ENCODE measurements around the gene DDC. TPM values are rescaled to one million over a fixed set of nuclear protein-coding genes. Genes with fewer than 3 reads are reported as not detected.

DDC gene
- total RNA-seq, 1 donor from 2014 or later = 37.3 TPM

DNA sequence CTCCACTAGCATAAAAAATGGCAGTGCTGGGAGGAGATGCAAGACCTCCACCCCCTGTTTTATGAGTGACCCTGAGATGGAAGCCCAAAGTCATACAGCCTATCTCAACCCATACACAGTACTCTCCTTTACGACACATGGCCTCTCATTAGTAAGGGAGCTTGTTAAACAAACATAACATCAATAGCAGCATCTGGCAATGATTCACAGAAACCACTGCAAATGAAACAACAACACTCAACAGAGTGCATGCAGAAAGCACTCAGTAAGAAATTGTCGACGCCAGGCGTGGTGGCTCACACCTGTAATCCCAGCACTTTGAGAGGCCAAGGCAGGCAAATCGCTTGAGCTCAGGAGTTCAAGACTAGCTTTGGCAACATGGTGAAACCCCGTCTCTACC lies 87.6 kb downstream of the DDC start:
- TF ChIP-seq, protein P1, sequence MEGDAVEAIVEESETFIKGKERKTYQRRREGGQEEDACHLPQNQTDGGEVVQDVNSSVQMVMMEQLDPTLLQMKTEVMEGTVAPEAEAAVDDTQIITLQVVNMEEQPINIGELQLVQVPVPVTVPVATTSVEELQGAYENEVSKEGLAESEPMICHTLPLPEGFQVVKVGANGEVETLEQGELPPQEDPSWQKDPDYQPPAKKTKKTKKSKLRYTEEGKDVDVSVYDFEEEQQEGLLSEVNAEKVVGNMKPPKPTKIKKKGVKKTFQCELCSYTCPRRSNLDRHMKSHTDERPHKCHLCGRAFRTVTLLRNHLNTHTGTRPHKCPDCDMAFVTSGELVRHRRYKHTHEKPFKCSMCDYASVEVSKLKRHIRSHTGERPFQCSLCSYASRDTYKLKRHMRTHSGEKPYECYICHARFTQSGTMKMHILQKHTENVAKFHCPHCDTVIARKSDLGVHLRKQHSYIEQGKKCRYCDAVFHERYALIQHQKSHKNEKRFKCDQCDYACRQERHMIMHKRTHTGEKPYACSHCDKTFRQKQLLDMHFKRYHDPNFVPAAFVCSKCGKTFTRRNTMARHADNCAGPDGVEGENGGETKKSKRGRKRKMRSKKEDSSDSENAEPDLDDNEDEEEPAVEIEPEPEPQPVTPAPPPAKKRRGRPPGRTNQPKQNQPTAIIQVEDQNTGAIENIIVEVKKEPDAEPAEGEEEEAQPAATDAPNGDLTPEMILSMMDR (IDR thresholded peaks at IDR 0.05; ENCODE audit: unreplicated experiment) = no peak
- Mint-ChIP-seq H3K27ac (peak overlapping the region; percentile 8), H3K4me3 (ENCODE audit: low read depth) (no peak overlapping the region), H3K27me3 (peaks cover 16% of the 10 kb centered on the region), H3K36me3 (ENCODE audit: insufficient read depth) (no peaks in the 10 kb centered on the region), H3K9me3 (ENCODE audit: low read depth) (no peaks in the 10 kb centered on the region), H3K4me1 (ENCODE audit: low read depth) (peaks cover 24% of the 10 kb centered on the region)
- DNase-seq (ENCODE audit: low spot score, unreplicated experiment) = no peak

DNA sequence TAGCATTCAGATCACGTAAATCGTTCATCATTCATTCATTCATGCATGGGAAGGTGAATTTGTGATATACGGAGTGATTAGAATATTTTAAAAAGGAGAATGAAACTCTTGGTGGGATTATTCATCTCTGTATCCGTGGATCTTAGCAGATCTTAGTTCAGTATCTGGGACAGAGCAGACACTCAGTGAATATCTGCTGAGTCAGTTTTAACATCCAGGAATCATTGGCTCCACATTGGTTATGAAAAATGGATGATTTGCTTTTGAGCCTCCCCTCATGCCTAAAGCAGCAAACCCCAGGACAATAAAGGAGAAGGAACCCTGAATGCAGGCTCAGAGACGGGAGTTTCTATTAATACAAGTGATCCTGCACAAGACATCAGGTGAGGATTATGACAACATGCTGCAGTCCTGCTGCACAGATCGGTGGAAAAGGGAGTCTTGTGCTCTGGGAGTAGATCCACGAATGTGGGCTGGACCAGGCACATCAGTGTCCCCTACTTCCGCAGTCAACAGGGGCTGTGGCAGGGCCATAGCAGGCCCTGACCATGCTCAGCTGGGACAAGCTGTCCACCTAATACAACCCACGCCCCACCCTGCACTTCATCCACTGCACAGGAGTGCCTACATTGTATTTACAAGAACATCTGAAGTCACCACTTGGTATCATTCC lies 88.1 kb downstream of the DDC start:
- Mint-ChIP-seq H3K36me3 (ENCODE audit: insufficient read depth) (no peaks in the 10 kb centered on the region), H3K27me3 (peaks cover 20% of the 10 kb centered on the region), H3K4me1 (ENCODE audit: low read depth) (peaks cover 24% of the 10 kb centered on the region), H3K9me3 (ENCODE audit: low read depth) (no peaks in the 10 kb centered on the region), H3K27ac (peak overlapping the region; percentile 8), H3K4me3 (ENCODE audit: low read depth) (no peak overlapping the region)
- no peak for DNase-seq (ENCODE audit: low spot score, unreplicated experiment)
- TF ChIP-seq, protein P1 (IDR thresholded peaks at IDR 0.05; ENCODE audit: unreplicated experiment) = no peak

DNA sequence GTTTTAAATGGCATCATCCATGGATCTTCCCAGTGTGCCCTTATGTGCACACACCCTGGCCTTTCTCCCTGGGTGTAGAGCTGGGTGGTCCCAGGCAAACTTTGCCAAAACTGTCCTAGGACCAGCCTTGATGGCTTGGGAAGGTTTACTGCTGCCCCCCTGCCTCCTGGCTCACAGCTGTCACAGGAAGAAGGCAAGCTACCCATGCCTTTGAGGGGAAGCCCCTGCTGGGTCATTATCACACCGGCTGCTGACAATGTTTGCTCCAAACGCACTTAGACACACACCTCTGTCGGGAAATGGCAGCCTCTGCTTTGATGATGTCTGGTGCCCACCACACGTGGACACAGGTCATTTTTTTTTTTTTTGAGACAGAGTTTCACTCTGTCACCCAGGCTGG lies 89.9 kb downstream of the DDC start:
- H3K9me3 Mint-ChIP-seq (ENCODE audit: low read depth) = no peaks in the 10 kb centered on the region
- H3K27ac Mint-ChIP-seq = no peak overlapping the region
- H3K36me3 Mint-ChIP-seq (ENCODE audit: insufficient read depth) = no peaks in the 10 kb centered on the region
- H3K27me3 Mint-ChIP-seq = peaks cover 20% of the 10 kb centered on the region
- TF ChIP-seq, protein P1 (IDR thresholded peaks at IDR 0.05; ENCODE audit: unreplicated experiment) = no peak
- no peak overlapping the region for H3K4me3 Mint-ChIP-seq (ENCODE audit: low read depth)
- DNase-seq (ENCODE audit: low spot score, unreplicated experiment) = no peak
- H3K4me1 Mint-ChIP-seq (ENCODE audit: low read depth) = peaks cover 24% of the 10 kb centered on the region

DNA sequence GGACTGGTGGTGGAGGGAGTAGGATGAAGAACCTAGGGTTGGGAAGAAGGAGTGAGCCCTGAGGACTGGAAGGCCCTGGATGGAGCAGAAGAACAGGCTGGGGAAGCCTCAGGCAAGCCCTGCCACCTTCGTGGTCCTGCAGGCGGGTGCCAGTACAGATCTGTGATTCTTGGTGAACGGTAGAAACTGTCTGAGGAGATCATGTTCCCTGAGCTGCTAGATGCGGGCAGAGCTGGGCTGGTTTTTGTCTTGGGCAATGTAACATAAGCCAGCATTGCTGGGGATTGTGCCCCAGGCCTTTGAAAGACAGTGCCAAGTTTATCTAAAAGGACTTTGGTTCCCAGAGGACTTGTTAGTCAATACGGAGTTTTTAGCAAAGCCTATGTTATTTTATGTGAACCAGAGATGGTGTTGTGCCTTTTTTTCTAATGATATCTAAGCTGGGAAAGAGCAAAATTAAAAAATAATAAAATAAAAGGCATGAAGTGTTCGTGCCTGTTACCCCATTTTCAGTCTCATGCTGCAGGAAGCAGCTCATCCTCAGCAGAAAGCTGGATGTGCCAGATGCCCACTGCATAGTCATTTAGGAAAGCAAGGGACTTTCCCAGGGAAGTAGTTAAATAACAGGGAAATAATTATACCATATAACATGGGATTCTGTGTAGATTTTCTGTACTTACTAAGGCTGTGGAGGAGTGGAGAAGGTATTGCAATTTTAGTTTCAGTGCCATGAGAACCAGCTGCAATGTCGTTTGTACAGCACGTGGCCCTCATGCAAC lies 90.6 kb downstream of the DDC start:
- TF ChIP-seq, protein P1 (IDR thresholded peaks at IDR 0.05; ENCODE audit: unreplicated experiment) = no peak
- peaks cover 20% of the 10 kb centered on the region for H3K27me3 Mint-ChIP-seq
- H3K9me3 Mint-ChIP-seq (ENCODE audit: low read depth) = no peaks in the 10 kb centered on the region
- DNase-seq (ENCODE audit: low spot score, unreplicated experiment) = no peak
- H3K4me3 Mint-ChIP-seq (ENCODE audit: low read depth) = no peak overlapping the region
- H3K4me1 Mint-ChIP-seq (ENCODE audit: low read depth) = peaks cover 24% of the 10 kb centered on the region
- H3K36me3 Mint-ChIP-seq (ENCODE audit: insufficient read depth) = no peaks in the 10 kb centered on the region
- no peak overlapping the region for H3K27ac Mint-ChIP-seq

DNA sequence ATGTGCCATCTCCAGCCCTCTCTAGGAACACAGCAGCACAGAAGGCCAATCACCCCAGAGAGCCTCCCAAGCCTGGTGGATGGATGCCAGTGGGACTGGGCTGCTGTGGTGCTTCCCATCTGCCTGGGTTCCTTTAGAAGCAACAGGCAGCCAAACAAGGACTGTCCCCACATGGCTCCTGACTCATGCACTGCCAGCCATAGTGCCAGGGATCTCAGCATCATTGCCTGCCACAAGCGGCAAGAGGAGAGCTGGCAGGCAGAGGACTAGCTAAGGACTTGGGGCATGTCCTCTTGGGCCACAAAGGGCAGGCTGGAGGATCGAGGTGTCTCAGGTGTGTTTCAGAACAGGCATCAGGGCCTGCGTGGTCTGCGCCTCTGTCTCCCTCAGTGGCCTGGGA lies 91.7 kb downstream of the DDC start:
- Mint-ChIP-seq H3K4me3 (ENCODE audit: low read depth) (no peak overlapping the region), H3K9me3 (ENCODE audit: low read depth) (no peaks in the 10 kb centered on the region), H3K27ac (no peak overlapping the region), H3K4me1 (ENCODE audit: low read depth) (peaks cover 24% of the 10 kb centered on the region), H3K27me3 (peaks cover 20% of the 10 kb centered on the region), H3K36me3 (ENCODE audit: insufficient read depth) (no peaks in the 10 kb centered on the region)
- no peak for DNase-seq (ENCODE audit: low spot score, unreplicated experiment)
- TF ChIP-seq, protein P1 (IDR thresholded peaks at IDR 0.05; ENCODE audit: unreplicated experiment) = no peak

Measured in progenitor cell of endocrine pancreas (in vitro differentiated cells).